Astrocyte (in vitro differentiated cells and primary cell): Measurements from ENCODE around the gene FAM221B. TPM values are rescaled to one million over a fixed set of nuclear protein-coding genes. Genes with fewer than 3 reads are reported as not detected.

Source experiments
- DNase-seq: peaks from one replicate; pipeline ENCODE4 v3.0.0-alpha.2; 2010; ENCODE audit warnings: low read depth
- FAIRE-seq: peaks from 2 replicates; lab custom pipeline; 2011; peaks lifted over from hg19 to GRCh38; lab: Jason Lieb, UNC
- H2AFZ ChIP-seq: 2 replicates; pipeline ENCODE4 v1.6.0; 2012; ENCODE audit warnings: low read depth, low read length, inconsistent platforms
- H3K27ac ChIP-seq: 2 replicates; pipeline ENCODE4 v1.5.1; 2011; ENCODE audit warnings: low read depth, low read length, inconsistent platforms
- H3K27me3 ChIP-seq: 2 replicates; pipeline ENCODE4 v1.6.0; 2011; ENCODE audit warnings: low read length, inconsistent platforms; ENCODE audit not compliant: insufficient read depth
- H3K36me3 ChIP-seq: 2 replicates; pipeline ENCODE4 v1.5.1; 2011; ENCODE audit warnings: low read length, inconsistent platforms; ENCODE audit not compliant: insufficient read depth
- H3K4me1 ChIP-seq: 2 replicates; pipeline ENCODE4 v1.5.1; 2011; ENCODE audit warnings: low read length, inconsistent platforms; ENCODE audit not compliant: insufficient read depth
- H3K4me2 ChIP-seq: 2 replicates; pipeline ENCODE4 v1.6.0; 2012; ENCODE audit warnings: low read length, inconsistent platforms
- H3K4me3 ChIP-seq: 2 replicates; pipeline ENCODE4 v1.5.1; 2011; ENCODE audit warnings: low read depth, mild to moderate bottlenecking, low read length, inconsistent platforms; ENCODE audit not compliant: insufficient read depth
- H3K79me2 ChIP-seq: 2 replicates; pipeline ENCODE4 v1.6.0; 2012; ENCODE audit warnings: mild to moderate bottlenecking, low read length, inconsistent platforms; ENCODE audit not compliant: insufficient read depth
- H3K9ac ChIP-seq: 2 replicates; pipeline ENCODE4 v1.6.0; 2012; ENCODE audit warnings: mild to moderate bottlenecking, low read length, inconsistent platforms
- H3K9me3 ChIP-seq: 2 replicates; pipeline ENCODE4 v1.5.1; 2012; ENCODE audit warnings: low read depth, mild to moderate bottlenecking, low read length, inconsistent platforms; ENCODE audit not compliant: insufficient read depth
- H4K20me1 ChIP-seq: 2 replicates; pipeline ENCODE4 v1.6.0; 2012; ENCODE audit warnings: low read length, inconsistent platforms; ENCODE audit not compliant: insufficient read depth
- H3K27ac Mint-ChIP-seq: one replicate; pipeline ENCODE4 v1.8.0; 2021; ENCODE audit warnings: mild to moderate bottlenecking, mixed read lengths; ENCODE audit not compliant: unreplicated experiment
- H3K27me3 Mint-ChIP-seq: one replicate; pipeline ENCODE4 v1.8.0; 2021; ENCODE audit warnings: low read depth, mixed read lengths; ENCODE audit not compliant: unreplicated experiment
- H3K36me3 Mint-ChIP-seq: one replicate; pipeline ENCODE4 v1.8.0; 2021; ENCODE audit warnings: low read depth, mixed read lengths; ENCODE audit not compliant: unreplicated experiment
- H3K4me1 Mint-ChIP-seq: one replicate; pipeline ENCODE4 v1.8.0; 2021; ENCODE audit warnings: low read depth, mixed read lengths; ENCODE audit not compliant: unreplicated experiment
- H3K4me3 Mint-ChIP-seq: one replicate; pipeline ENCODE4 v1.8.0; 2021; ENCODE audit warnings: mild to moderate bottlenecking, moderate library complexity, mixed read lengths; ENCODE audit not compliant: unreplicated experiment
- H3K9me3 Mint-ChIP-seq: one replicate; pipeline ENCODE4 v1.8.0; 2021; ENCODE audit warnings: mild to moderate bottlenecking, mixed read lengths; ENCODE audit not compliant: unreplicated experiment
- CTCF ChIP-seq: IDR thresholded peaks from 2 replicates; pipeline ENCODE4 v1.5.1; 2011; ENCODE audit warnings: low read depth, mild to moderate bottlenecking, inconsistent platforms, low read length, moderate library complexity; ENCODE audit not compliant: insufficient read depth
- EZH2 ChIP-seq: IDR thresholded peaks from 2 replicates; pipeline ENCODE4 v1.6.1; 2012; ENCODE audit warnings: mild to moderate bottlenecking, low read length, inconsistent platforms; ENCODE audit not compliant: insufficient read depth
- total RNA-seq: library from RNA; stranded (reverse); gene quantifications from 2 replicates; pipeline ENCODE4 v1.2.1, GENCODE V29; 2021

FAM221B gene
- total RNA-seq, 1 donor from 2014 or later: not detected

- H3K9me3 Mint-ChIP-seq: no peaks in the 10 kb centered on the region
- Histone ChIP-seq H4K20me1 (peaks cover under 1% of the 10 kb centered on the region), H3K9ac (no peak overlapping the region), H3K9me3 (no peaks in the 10 kb centered on the region), H3K79me2 (peaks cover 24% of the 10 kb centered on the region), H2AFZ (no peak overlapping the region), H3K4me1 (peaks cover 20% of the 10 kb centered on the region), H3K36me3 (no peaks in the 10 kb centered on the region), H3K27ac (no peak overlapping the region), H3K4me2 (no peak overlapping the region), H3K4me3 (no peak overlapping the region), H3K27me3 (peaks cover 8% of the 10 kb centered on the region)
- peaks cover 24% of the 10 kb centered on the region for H3K4me1 Mint-ChIP-seq
- H3K27me3 Mint-ChIP-seq: no peaks in the 10 kb centered on the region
- FAIRE-seq (no peak), DNase-seq (no peak)
- no peak overlapping the region for H3K27ac Mint-ChIP-seq
- peaks cover 8% of the 10 kb centered on the region for H3K36me3 Mint-ChIP-seq
- no peak overlapping the region for H3K4me3 Mint-ChIP-seq
- no peak for TF ChIP-seq CTCF
- no peak for TF ChIP-seq EZH2
Observed at GRCh38 chr9:35790025-35790384, 38.5 kb downstream of the FAM221B start.

- Histone ChIP-seq H3K9me3 (no peaks in the 10 kb centered on the region), H3K4me1 (peaks cover 18% of the 10 kb centered on the region), H3K36me3 (no peaks in the 10 kb centered on the region), H3K4me3 (no peak overlapping the region), H2AFZ (no peak overlapping the region), H3K4me2 (no peak overlapping the region), H3K79me2 (peaks cover 20% of the 10 kb centered on the region), H3K27me3 (peaks cover 8% of the 10 kb centered on the region), H3K27ac (no peak overlapping the region), H4K20me1 (no peaks in the 10 kb centered on the region), H3K9ac (no peak overlapping the region)
- Mint-ChIP-seq H3K9me3 (no peaks in the 10 kb centered on the region), H3K27me3 (no peaks in the 10 kb centered on the region), H3K27ac (no peak overlapping the region), H3K36me3 (peaks cover 8% of the 10 kb centered on the region), H3K4me1 (peaks cover 20% of the 10 kb centered on the region), H3K4me3 (no peak overlapping the region)
- FAIRE-seq (no peak), DNase-seq (no peak)
- TF ChIP-seq CTCF: no peak
- TF ChIP-seq EZH2: no peak
Observed at GRCh38 chr9:35789541-35789940, 39.0 kb downstream of the FAM221B start.

- H3K9me3 ChIP-seq: no peaks in the 10 kb centered on the region
- Mint-ChIP-seq H3K4me3 (no peak overlapping the region), H3K27ac (no peak overlapping the region), H3K27me3 (no peaks in the 10 kb centered on the region), H3K36me3 (peaks cover 8% of the 10 kb centered on the region), H3K4me1 (no peaks in the 10 kb centered on the region), H3K9me3 (no peaks in the 10 kb centered on the region)
- no peak overlapping the region for H3K4me3 ChIP-seq
- H3K36me3 ChIP-seq: no peaks in the 10 kb centered on the region
- H2AFZ ChIP-seq: no peak overlapping the region
- no peak for TF ChIP-seq CTCF
- no peak for TF ChIP-seq EZH2
- H3K27me3 ChIP-seq: peaks cover 21% of the 10 kb centered on the region
- H4K20me1 ChIP-seq: no peaks in the 10 kb centered on the region
- DNase-seq (no peak), FAIRE-seq (no peak)
- H3K27ac ChIP-seq: no peak overlapping the region
- H3K79me2 ChIP-seq: no peaks in the 10 kb centered on the region
- H3K4me2 ChIP-seq: no peak overlapping the region
- no peaks in the 10 kb centered on the region for H3K4me1 ChIP-seq
- no peak overlapping the region for H3K9ac ChIP-seq
Observed at GRCh38 chr9:35783418-35783817, 45.1 kb downstream of the FAM221B start.
